Stimulated activated CD8-positive, alpha-beta memory T cell treated with anti-CD3 and anti-CD28 coated beads, Interleukin-12 subunit alpha, Interleukin-12 subunit beta, amount 100 ng/mL, for 24 hours (primary cell): ENCODE results near the gene ACSBG1.
"Not testable (repeated sequence)": the region's sequence is repeated elsewhere in the genome, so short reads cannot be mapped to it uniquely, and the experiment has no call there.

Experiments
- DNase-seq: peaks from one replicate; pipeline ENCODE4 v3.0.0-alpha.2; 2020; ENCODE audit errors: extremely low read depth

The ACSBG1 gene

DNA sequence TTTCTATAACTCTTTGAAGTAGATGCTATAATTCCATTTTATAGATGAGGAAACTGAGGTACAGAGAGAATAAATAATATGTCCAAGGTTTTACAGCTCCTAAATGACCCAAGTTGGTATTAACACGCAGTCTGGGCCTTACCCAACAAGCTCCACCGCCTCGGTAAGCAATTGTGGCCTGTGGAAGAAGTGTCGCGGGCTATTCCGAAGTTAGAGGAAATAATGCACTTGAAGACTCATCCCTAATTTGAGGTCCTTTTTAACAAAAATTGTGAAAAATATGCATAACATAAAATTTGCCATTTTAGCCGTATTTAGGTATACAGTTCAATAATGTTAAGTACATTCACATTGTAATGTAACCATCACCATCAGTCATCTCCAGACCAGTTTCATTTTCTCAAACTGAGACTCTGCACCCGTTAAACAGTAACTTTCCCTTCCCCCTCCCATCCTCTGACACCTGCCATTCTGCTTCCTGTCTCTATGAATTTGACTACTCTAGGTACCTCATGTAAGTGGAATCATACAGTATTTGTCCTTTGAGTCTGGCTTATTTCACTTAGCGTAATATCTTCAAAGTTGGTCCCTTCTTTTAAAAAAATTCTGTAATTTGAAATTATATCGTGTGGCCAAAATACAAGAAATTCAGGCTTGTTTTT is 67.0 kb downstream of the ACSBG1 start:
- no peak for DNase-seq

DNA sequence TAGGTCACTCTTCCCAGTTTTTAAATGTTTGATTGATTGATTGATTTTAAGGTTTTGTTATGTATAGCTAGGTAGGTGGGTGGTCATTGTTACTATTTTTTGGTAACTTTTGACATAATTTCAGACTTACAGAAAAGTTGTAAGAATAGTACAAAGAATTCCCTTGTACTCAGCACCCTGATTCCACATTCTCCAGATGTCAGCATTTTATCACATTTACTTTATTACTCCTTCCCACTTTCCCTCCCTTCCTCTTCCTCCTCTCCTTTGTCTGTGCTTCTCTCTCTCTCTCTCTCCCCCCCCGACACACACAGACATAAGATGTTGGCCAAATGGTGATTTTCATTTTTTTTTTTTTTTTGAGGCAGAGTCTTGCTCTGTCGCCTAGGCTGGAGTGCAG is 70.4 kb downstream of the ACSBG1 start:
- DNase-seq: no peak

DNA sequence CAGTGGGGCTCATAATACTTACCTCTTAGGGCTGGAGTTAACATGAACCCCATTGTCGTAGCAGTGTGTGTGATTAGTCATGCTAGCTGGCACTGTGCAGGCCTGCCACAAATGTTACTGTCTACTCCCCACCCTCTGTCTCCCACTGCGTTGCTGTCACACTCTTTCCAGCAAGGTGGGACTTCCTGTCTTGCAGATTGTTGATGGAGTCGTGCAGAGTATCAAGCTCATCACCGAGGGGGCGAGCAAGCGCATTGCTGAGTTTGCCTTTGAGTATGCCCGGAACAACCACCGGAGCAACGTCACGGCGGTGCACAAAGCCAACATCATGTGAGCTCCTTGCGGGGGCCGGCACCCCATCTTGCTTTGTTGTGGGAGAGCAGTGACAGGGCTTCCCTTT is 72.3 kb downstream of the ACSBG1 start:
- DNase-seq: no peak

DNA sequence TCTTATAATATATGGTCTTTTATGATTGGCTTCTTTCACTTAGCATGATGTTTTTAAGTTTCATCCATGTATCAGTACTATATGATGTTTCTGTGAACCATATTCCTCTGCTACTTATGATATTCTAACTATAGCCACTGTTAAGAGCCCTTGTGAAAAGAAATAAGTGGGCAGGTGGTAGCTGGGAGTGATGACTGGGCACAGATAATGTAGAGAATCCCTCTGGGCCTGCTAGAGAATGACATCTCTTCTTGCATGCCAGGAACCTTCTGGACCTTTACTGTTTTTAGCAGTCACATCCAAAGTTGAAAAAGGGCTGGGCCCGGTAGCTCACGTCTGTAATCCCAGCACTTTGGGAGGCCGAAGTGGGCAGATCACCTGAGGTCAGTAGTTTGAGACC is 75.0 kb downstream of the ACSBG1 start:
- no peak for DNase-seq

DNA sequence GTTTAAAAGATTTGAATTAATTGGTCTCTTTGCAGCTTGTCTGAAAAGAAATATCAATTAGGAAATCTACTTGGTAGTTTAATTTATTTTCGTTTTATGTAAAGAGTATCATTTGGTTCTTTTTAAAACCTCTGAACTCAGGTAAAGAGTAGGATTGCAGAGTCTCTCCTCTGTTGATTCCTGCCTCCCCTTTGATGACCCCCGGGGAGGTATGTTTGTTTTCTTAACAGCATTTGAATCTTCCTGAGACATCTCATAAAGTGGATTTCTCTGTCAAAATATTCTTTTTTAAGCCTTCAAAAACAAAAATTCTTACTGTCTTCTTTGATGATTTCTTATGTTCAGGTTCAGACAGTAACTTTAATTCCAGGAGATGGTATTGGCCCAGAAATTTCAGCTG is 77.2 kb downstream of the ACSBG1 start:
- DNase-seq: no peak

DNA sequence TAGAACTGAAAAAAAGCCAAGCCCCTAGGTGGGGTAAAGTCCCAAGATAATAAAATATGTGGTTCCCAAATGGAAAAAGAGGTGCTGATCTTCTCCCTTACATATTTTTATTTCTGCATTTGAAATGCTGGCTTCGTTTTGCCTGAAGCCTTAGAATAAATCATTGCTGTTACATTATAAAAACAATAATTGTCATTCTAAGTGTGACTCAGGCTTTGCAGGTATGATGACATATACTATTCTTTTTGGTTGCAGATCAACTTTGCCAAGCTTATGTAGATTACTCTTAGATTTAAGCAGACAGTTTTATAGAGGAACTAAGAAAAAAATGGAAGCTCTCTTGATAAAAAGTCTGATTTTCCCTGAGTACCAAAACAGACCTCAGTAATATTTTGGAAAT is 77.7 kb downstream of the ACSBG1 start:
- DNase-seq: no peak

DNA sequence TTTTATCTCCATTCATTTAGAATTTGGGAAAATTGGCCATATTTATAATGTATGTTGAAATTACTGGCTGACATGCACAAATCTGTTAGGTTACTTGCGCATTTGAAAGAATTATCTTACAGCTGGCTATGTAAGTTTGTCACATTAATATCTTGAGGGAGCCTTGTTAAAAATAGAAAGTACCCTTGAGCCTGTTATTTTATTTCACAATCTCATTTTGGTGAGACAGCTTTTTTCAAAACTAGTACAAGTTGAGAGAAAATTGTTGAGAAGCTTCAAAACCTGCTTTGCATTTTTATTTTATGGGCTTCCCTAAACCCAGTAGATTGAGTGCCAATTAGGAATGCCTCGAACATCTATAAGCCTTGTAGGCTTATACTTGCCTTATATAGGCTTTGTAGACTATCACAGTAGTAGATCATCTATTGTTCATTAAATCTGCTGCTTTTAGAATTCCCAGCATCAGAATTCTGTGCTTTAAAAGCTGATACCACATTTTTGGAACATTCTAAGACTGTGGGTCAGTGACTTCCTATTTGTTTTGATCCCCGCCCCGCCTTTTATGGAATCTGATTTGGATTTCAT is 78.9 kb downstream of the ACSBG1 start:
- DNase-seq: no peak

DNA sequence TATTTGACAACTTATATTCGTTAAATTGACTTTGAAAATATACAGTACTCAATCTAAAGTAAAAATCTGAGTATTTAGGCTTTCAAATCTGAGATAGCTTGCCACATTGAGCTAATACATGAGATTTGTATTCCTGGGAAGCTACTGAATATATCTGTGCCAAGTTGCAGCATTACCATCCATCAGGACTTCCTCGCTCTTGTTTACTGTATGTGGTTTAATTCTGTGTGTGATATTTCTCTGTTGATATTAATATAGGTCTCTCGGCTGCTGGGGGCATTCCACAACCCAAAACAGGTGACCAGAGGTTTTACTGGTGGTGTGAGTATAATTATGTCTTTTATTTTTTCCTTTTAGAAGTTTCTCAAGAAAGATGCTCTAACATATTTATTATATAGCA is 79.4 kb downstream of the ACSBG1 start:
- DNase-seq: no peak

DNA sequence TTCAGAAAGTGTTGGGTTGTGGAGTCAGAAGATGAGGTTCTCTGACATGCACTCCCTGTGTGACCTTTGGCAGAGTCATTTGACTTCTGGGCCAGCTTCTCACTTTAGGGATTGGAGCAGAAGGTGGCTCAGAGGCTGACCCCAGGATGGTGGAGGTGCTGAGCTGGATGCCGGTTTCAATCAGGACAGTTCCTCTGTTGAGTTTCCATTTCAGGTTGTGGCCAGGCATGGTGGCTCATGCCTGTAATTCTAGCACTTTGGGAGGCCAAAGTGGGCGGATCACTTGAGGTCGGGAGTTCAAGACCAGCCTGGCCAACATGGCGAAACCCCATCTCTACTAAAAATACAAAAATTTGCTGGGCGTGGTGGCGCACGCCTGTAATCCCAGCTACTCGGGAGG is 83.3 kb downstream of the ACSBG1 start:
- DNase-seq: not testable (repeated sequence)

DNA sequence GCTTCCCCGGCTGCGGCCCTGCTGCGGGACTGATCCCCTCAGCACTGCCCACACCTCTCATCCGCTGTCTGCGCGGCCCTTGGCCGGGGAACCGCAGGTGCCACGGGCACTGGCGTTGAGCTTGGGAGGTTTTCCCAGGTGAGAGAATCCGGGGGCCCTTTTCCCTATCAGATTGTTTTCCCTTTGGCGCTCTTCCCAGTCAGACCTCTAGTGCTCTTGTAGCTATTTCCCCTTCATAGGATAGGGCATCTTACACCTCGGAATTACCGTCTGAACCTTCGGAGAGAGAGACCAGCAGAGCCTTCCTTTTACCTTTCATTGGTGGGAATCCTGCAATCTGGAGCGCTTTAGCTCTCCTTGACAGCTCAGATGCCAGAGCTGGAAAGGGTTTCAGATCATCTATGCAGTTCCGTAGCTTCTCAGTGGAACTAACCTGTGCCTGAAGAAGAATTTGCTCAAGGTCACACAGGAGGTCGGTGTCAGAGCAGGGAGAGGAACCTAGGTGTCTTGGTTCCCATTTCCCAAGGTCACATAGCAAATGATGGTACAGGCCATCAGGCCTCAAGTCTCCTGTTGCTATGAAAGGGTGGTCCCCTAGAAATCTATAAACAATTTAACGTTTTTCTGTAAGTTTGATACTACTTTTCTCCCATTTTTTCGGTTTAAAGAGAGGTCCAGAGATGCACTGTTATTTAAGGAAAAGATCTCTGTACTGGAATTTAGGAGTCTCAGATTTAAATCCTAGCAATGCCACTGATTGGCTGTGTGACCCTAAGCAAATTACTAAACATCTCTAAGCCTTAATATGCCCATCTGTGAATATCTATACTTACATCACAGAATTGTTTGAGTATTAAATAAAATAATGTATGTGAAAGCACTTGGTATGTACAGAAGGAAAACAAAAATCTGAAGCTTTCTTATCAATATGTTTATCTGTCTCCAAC is 84.3 kb downstream of the ACSBG1 start:
- no peak for DNase-seq

DNA sequence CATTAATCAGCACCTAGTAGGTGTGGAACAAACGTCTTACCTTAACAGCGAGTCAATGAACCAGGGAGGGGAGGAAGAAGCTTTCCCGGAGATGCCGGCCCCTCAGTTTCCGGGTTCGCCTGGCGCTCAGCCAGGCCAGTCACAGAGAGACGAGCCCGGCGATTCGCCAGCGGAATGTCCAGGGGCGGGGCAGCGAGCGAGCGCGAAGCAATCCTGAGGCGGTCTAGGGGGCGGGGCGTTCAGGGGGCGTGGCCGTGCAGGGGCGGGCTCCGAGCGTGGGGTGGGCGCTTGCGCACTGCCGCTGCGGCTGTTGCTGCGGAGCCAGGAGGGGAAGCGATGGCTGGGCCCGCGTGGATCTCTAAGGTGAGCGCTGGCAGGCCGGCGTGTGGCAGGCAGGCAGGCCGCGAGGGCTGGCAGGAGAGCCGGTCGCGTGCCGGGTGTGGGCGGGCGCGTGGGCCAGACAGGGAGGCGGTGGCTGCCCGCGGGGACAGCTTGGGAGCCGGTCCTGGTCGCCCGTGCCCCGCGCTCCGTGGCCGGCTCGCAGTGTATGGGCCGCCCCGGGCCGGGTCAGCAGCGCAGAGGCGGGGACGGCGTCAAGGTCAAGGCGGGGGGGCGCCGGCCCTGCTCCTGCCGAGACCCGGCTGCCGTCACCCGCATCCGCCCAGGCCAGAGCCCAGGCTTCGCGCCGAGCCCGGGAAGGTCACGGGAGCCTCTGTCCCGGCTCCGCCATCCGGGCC is 85.1 kb downstream of the ACSBG1 start, which contains the start of gene IDH3A:
IDH3A (plus strand) TSS at position 295 of the 737 bp plus-strand sequence; CDS start at position 337, 42 bp downstream.
- peak; percentile 100 for DNase-seq

DNA sequence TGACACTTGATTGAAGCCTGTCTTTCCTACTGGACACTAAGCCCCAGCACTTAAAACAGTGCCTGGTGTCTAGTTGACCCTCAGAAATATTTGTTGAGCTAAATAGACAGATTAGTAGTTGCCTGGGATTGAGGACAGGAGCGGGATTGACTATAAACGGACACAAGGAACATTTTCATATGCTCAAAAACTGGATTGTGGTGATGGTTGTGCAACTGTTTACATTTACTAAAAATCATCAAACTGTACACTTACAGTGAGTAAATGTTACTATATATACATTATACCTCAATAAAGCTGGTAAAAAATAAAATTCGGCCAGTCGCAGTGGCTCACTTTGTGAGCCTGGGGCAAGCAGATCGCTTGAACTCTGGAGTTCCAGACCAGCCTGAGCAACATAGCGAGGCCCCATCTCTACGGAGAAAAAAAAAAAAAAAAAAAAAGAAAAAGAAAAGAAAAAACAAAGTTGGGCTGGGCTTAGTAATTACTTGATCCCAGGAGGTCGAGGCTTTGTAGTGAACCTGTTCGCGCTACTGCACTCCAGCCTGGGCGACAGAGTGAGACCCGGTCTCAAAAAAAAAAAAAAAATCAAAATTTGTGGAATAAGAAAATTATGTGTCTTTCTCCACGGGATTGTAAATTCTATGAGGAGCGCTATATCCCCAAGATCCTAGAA is 85.8 kb downstream of the ACSBG1 start:
- no peak for DNase-seq

DNA sequence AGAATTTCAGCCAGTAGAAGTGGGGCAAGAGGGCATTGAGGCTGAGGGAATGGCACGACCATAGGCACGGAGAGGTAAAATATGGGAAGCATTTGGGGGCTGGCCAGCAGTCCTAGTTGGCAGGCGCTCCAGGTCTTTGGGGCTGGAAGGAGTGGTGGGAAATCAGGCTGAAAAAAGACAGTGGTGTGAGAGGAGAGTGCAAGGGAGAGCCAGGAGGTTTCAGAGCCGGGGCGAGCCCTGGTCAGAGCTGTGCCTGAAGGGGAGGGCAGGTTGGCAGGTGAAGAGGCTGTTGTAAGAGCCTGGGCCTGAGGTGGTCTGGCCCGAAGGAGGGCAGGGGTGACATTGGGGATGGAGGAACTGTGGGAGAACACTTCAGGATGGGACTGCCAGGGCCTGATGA is 86.8 kb downstream of the ACSBG1 start:
- DNase-seq: no peak

DNA sequence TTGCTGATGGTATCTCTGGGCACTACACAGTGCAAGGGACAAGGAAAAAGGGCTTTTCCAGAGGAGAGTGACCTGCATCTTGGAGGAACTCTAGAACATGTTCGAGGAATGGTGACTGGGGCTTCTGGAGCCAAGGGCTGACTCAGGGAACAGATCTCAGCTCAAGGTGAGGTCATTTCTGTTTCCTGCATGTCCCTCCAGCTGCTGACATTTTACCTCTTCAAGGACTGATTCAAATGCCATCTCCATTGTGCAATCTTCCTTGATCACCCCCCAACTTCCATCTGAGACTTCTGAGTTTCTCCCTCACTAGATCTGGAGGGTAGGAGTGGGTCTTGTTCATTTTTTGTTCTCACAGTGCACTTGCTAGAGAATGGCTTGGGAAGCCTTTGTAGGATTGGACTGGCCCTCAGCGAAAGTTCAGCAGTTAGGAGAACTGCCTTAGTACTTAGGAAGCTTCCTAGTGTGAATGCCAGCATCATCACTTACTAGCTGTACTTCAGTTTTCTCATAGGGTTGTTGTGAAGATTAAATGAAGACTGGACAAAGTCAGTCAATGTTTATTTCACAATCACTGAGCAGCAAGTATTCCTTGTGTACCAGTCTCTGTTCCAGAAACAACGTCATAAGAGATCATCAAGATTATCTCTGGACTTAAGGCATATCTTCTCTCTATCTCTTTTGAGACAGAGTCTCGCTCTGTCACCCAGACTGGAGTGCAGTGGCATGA is 87.8 kb downstream of the ACSBG1 start:
- DNase-seq: no peak

DNA sequence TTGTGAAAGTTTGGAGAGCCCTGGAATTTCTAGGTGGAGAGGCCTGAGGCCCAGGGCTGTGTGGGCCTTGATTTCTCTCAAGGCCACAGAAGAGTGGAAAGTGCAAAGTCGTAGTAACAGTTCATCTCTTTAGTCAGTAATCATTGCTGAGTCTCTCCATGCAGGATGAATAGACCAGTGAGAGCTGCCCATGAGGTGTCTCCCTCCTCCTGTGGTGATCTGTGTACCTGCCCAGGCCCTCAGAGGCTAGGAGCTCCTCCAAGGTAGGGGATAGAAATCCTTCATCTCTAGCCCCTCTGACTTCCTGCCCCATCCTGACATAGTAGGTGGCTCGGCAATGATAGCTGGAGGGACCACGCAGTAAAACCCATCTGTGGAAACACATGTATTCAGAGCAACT is 92.0 kb downstream of the ACSBG1 start:
- no peak for DNase-seq

DNA sequence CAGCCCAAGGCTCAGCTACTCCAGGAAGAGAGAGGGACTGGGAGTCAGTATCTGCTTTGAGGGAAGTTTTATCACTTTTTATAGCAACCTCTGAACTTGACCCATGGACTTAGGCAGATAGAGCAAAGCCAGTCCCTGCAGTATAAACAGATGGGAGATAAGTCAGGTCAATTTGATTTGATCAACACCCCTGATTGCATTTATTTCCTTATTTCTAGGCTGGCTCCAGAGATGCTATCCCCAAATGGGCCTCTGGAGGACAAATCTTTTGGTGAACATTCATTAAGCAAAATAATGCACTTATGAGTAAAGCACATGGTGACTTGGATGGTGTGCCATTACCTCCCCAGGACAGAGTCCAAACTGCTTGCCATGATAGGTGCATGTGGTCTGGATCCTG is 94.1 kb downstream of the ACSBG1 start:
- no peak for DNase-seq

DNA sequence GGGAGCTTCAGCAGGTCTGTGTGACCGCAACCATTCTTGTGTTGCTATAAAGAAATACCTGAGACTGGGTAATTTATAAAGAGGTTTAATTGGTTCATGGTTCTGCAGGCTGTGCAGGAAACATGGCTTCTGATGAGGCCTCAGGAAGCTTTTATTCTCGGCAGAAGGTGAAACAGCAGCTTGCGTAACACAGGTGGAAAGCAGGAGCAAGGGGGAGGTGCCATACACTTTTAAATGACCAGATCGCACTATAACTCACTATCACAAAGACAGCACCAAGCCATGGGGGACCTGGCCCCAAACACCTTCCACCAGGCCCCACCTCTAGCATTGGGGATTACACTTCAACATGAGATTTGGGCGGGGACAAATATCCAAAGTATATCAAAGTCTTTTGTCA is 94.8 kb downstream of the ACSBG1 start:
- DNase-seq: no peak

DNA sequence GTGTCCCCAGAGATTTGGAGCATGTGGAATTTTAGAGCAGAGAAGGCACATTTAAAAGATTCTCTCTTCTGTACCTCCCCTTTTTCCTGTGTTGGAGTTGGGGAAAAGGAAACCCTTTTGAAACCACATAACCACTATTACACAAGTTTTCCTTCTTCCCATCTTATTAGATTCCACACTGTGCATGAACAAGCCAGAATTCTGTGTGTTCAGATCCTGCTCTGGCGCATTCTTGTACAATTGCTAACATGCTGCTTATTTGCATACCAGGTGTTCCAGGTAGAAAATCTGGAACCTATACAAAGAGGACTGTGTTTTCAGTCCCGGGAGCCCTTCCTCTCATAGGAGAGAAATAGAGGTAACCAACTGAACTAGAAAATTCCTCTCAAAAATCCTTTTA is 100.6 kb downstream of the ACSBG1 start:
- DNase-seq: no peak

DNA sequence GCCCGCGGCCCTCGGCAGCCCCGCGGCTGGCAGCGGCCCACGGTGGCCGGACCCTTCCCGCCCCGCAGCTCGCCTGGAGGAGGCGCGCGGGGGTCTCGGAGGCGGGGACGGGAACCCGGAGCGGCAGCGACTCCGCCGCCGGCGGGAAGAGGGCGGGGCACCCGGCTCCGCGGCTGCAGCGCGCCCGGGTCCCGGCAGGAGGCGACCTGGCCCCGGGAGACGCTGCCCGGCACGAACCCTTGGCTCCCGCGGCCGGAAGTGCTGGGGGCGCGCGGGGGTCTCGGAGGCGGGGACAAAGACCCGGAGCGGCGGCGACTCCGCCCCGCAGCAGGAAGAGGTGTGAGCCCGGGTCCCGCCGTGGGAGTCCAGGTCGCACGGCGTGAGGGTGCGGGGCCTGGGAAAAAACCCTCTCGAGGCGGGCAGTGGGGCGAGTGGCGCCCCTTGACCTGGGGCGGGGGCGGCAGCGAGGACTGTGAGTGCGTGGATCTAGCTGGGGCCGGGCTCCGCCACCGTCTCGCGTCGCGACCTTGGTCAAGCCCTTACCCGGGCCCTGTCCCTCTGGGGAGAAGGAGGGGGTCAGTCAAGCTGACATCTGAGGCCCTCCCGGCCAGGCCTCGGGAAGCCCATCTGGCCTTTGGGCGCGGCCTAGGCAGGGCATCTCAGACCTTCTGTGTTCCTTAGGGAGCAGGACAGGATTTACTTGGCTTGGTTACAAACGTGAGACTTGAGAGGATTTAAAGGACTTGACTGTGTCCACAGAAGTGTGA is 102.9 kb downstream of the ACSBG1 start, which contains the start of gene CIB2:
CIB2 (minus strand) TSS at position 151 of the 767 bp plus-strand sequence. CDS start 230 bp downstream, outside the sequence.
- DNase-seq: peak; percentile 39
